Gastroesophageal sphincter (tissue), 3 donors: ENCODE measurements around the gene HNF4A.

ENCODE experiments used
- CTCF ChIP-seq, 4 experiments: fragments of 200-600 bp in 2 of 4; fragments of 450-650 bp in 2 of 4; sonication (generic) in 1 of 4; IDR thresholded peaks; one replicate each; pipeline ENCODE4 v1.5.1; 2017 to 2019; ENCODE audit warnings: antibody characterized with exemption in 4 of 4, mild to moderate bottlenecking in 2 of 4, moderate library complexity in 2 of 4
- EP300 ChIP-seq: sonication (generic); formaldehyde crosslinking; IDR thresholded peaks from one replicate; pipeline ENCODE4 v1.6.1; 2017; ENCODE audit warnings: antibody characterized with exemption, mild to moderate bottlenecking
- POLR2A ChIP-seq, 2 donors: fragments of 450-650 bp; IDR thresholded peaks; one replicate each; pipeline ENCODE4 v1.6.1; 2017; ENCODE audit warnings: antibody characterized with exemption in 2 of 2, mild to moderate bottlenecking in 2 of 2, moderate library complexity in 1 of 2
- POLR2AphosphoS5 ChIP-seq: sonication (generic); formaldehyde crosslinking; IDR thresholded peaks from one replicate; pipeline ENCODE4 v1.6.1; 2017; ENCODE audit warnings: antibody characterized with exemption

GRCh38 chr20:44429419-44430269 is 74.1 kb downstream of the HNF4A start:
- TF ChIP-seq CTCF (IDR thresholded peaks at IDR 0.05), result no peak
- no peak for TF ChIP-seq POLR2A (IDR thresholded peaks at IDR 0.05)
- no peak for TF ChIP-seq EP300
- no peak for TF ChIP-seq POLR2AphosphoS5
